ENCODE data around the gene WFDC11.
"Not testable (repeated sequence)": the region's sequence is repeated elsewhere in the genome, so short reads cannot be mapped to it uniquely, and the experiment has no call there.

WFDC11 gene

GRCh38 chr20:45670139-45670538 is at the start of gene WFDC11:
TSS of gene WFDC11 (minus strand) at chr20:45670239. CDS start at chr20:45650600, 19,639 bp downstream.
- DNase-seq, result no peak

GRCh38 chr20:45716141-45716688 is 46.2 kb upstream of the WFDC11 start:
- DNase-seq, result not testable (repeated sequence)

- DNase-seq, result no peak
These were observed 35.1 kb upstream of the WFDC11 start, which contains the start of gene WFDC10B for GRCh38 chr20:45704969-45705637. TSS of gene WFDC10B (minus strand) at chr20:45705019. CDS start at chr20:45685992, 19,027 bp downstream.

GRCh38 chr20:45701873-45702272 is 31.8 kb upstream of the WFDC11 start, which contains the start of gene WFDC13:
TSS of gene WFDC13 (plus strand) at chr20:45702038. CDS start at chr20:45702124, 86 bp downstream.
- no peak for DNase-seq

GRCh38 chr20:45701104-45701503 is 31.1 kb upstream of the WFDC11 start:
- DNase-seq, result no peak

GRCh38 chr20:45695496-45695895 is 25.5 kb upstream of the WFDC11 start:
- DNase-seq, result no peak

- not testable (repeated sequence) for DNase-seq
These were observed 23.3 kb upstream of the WFDC11 start for GRCh38 chr20:45693346-45693745.

- DNase-seq, result no peak
These were observed 15.9 kb upstream of the WFDC11 start for GRCh38 chr20:45685896-45686295.

GRCh38 chr20:45679650-45680049 is 9.6 kb upstream of the WFDC11 start:
- DNase-seq, result no peak

GRCh38 chr20:45672765-45673164 is 2.7 kb upstream of the WFDC11 start:
- no peak for DNase-seq

- not testable (repeated sequence) for DNase-seq
These were observed 13.0 kb downstream of the WFDC11 start for GRCh38 chr20:45657038-45657437.

GRCh38 chr20:45651726-45652125 is 18.3 kb downstream of the WFDC11 start:
- not testable (repeated sequence) for DNase-seq

- DNase-seq, result no peak
These were observed 20.7 kb downstream of the WFDC11 start for GRCh38 chr20:45649312-45649863.

- no peak for DNase-seq
These were observed 22.5 kb downstream of the WFDC11 start for GRCh38 chr20:45647441-45648050.

- no peak for DNase-seq
These were observed 23.2 kb downstream of the WFDC11 start for GRCh38 chr20:45646875-45647274.

GRCh38 chr20:45645869-45646268 is 24.2 kb downstream of the WFDC11 start:
- not testable (repeated sequence) for DNase-seq

- not testable (repeated sequence) for DNase-seq
These were observed 29.0 kb downstream of the WFDC11 start for GRCh38 chr20:45641076-45641475.

- DNase-seq, result no peak
These were observed 30.4 kb downstream of the WFDC11 start for GRCh38 chr20:45639687-45640086.

- DNase-seq, result no peak
These were observed 33.5 kb downstream of the WFDC11 start for GRCh38 chr20:45636513-45636912.

GRCh38 chr20:45631184-45631583 is 38.9 kb downstream of the WFDC11 start, which contains the start of gene WFDC9:
TSS of gene WFDC9 (minus strand) at chr20:45631284. CDS start at chr20:45610181, 21,103 bp downstream.
- no peak for DNase-seq

GRCh38 chr20:45630371-45630770 is 39.7 kb downstream of the WFDC11 start:
- no peak for DNase-seq

GRCh38 chr20:45629496-45630100 is 40.4 kb downstream of the WFDC11 start, which contains the start of gene WFDC10A:
TSS of gene WFDC10A (plus strand) at chr20:45629739. CDS start at chr20:45629814, 75 bp downstream.
- DNase-seq, result no peak

GRCh38 chr20:45626540-45626939 is 43.5 kb downstream of the WFDC11 start:
- DNase-seq, result no peak
